ENCODE results near the gene DNAJC5.
"Not testable (repeated sequence)": the region's sequence is repeated elsewhere in the genome, so short reads cannot be mapped to it uniquely, and the experiment has no call there.

DNAJC5 gene

DNA sequence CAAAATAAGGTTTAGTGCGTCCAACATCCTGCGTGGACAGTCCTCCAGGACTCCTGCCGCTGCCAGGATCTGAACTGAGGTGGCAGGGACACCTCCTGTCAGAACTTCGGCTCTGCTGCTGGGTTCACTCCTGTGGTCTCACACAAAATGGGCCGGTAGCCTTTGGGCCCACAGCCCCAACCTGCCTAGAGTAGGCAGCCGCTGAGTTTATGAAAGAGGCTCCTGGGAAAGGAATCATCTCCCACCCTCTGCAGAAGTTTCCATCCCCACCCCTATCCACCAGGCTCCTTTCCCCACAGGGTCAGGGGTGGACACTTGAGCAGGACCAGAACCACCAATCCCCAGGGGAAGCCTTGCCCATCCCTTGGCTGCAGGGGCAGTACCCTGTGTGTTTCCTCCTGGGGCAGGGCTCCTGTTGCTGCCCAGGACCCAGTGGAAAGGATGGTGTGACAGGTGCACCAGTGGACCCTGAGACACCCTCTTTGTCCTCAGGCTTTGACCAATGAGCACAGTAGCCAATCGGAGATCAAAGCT is 35.7 kb upstream of the DNAJC5 start:
- DNase-seq = no peak
- in situ Hi-C loops (cut with HindIII; ENCODE audit: low pct_ligation_motif_present, low pct_unique_long_range_greater_than_20kb, low sequenced_read_pairs) = loop anchor here (25.0 kb wide), 1 partner anchor 272 kb away; no protein-coding TSS in a partner anchor

GRCh38 chr20:63860325-63861051 is 34.4 kb upstream of the DNAJC5 start:
- in situ Hi-C loops (cut with HindIII; ENCODE audit: low pct_ligation_motif_present, low pct_unique_long_range_greater_than_20kb, low sequenced_read_pairs) = loop anchor here (25.0 kb wide), 1 partner anchor 273 kb away; no protein-coding TSS in a partner anchor
- DNase-seq = no peak

GRCh38 chr20:63861365-63861934 is 33.5 kb upstream of the DNAJC5 start, which contains the start of gene ABHD16B:
Gene ABHD16B, plus strand, starts transcription at chr20:63861498. Its CDS starts 43 bp downstream, at chr20:63861541.
- in situ Hi-C loops (cut with HindIII; ENCODE audit: low pct_ligation_motif_present, low pct_unique_long_range_greater_than_20kb, low sequenced_read_pairs) = loop anchor here (25.0 kb wide), 1 partner anchor 274 kb away; no protein-coding TSS in a partner anchor
- DNase-seq = no peak

DNA sequence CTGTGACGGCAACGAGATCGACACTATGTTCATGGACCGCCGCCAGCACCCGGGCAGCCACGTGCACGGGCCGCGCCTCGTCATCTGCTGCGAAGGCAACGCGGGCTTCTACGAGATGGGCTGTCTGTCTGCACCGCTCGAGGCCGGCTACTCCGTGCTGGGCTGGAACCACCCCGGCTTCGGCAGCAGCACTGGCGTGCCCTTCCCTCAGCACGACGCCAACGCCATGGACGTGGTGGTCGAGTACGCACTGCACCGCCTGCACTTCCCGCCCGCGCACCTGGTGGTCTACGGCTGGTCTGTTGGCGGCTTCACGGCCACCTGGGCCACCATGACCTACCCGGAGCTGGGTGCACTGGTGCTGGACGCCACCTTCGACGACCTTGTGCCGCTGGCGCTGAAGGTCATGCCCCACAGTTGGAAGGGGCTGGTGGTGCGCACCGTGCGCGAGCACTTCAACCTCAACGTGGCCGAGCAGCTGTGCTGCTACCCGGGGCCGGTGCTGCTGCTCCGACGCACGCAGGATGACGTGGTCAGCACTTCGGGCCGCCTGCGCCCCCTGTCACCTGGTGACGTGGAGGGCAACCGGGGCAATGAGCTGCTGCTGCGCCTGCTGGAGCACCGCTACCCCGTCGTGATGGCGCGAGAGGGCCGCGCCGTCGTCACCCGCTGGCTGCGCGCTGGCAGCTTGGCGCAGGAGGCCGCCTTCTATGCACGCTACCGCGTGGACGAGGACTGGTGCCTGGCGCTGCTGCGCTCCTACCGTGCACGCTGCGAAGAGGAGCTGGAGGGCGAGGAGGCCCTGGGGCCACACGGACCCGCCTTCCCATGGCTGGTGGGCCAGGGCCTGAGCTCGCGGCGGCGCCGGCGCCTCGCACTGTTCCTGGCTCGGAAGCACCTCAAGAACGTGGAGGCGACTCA is 32.7 kb upstream of the DNAJC5 start:
- no peak for DNase-seq
- in situ Hi-C loops (cut with HindIII; ENCODE audit: low pct_ligation_motif_present, low pct_unique_long_range_greater_than_20kb, low sequenced_read_pairs) = loop anchor here (25.0 kb wide), 1 partner anchor 275 kb away; no protein-coding TSS in a partner anchor

DNA sequence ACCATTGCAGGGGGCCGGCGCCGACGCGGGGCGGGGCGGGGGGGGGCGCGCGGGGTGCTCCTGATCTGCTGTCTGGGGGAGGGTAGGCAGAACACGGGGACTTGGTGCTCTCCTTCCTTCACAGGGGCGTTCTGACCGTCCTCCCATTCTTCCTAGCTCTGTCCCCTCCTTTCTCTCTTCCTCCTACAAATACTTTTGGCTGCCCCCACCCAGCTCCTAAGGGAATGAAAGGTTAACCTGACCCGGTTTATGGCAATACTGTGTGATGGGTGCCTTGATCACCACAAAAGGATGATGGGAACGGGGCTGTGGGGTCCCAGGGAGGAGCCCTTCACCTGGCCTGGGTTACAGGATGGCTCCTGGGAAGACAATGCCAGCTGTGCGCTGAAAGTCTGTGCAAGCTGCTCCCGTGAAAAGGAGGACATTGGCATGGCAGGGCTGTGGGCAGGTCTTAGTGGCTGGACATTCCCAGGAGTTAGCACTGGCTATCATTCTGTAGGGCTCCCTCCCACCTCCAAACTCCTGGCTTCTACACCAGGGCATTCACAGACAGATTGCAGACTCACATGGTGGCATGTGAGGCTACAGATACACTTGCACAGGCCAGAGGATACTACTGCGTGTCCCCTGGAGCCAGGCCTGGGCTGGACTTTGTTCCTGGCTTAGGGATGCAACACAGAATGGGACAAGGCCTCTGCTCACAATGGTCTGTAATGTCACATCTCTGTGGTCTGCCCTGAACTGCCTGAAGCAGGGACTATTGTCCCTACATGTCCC is 31.7 kb upstream of the DNAJC5 start:
- in situ Hi-C loops (cut with HindIII; ENCODE audit: low pct_ligation_motif_present, low pct_unique_long_range_greater_than_20kb, low sequenced_read_pairs) = loop anchor here (25.0 kb wide), 1 partner anchor 276 kb away; no protein-coding TSS in a partner anchor
- no peak for DNase-seq

DNA sequence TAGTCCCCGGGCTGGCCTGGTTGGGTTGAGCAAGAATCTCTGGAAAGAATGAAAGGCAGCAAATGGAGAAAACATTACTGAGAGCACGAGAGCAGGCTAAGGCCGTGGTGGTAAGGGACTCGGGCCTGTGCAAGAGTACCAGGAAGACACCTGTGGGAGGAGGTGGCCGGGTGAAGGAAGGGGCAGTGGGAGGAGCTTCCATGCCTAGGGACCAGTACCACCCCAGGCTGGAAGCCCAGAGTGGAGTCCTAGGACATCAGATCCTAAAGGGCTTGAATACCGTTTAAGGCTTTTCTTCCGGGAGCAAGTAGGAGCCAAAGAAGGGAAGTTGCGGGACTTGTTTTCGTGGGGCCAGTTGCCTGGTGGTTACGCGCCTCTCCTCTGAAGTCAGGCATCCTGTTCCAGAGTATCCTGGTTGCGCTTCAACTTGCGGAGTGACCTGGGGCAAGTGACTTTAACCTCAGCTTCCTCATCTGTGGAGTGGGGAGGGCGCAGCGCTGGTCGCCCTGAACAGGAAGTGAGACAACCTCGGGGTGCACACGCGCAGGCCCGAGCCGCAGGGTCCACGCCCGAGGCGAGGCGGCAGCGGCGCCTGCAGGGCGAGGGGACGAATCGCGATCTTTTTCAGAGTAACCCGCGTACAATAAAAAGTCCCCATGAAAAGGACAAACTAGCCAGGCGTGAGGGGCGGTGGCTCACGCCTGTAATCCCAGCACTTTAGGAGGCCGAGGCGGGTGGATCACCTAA is 31.0 kb upstream of the DNAJC5 start:
- DNase-seq = peak; percentile 84
- in situ Hi-C loops (cut with HindIII; ENCODE audit: low pct_ligation_motif_present, low pct_unique_long_range_greater_than_20kb, low sequenced_read_pairs) = loop anchor here (25.0 kb wide), 1 partner anchor 277 kb away; no protein-coding TSS in a partner anchor

DNA sequence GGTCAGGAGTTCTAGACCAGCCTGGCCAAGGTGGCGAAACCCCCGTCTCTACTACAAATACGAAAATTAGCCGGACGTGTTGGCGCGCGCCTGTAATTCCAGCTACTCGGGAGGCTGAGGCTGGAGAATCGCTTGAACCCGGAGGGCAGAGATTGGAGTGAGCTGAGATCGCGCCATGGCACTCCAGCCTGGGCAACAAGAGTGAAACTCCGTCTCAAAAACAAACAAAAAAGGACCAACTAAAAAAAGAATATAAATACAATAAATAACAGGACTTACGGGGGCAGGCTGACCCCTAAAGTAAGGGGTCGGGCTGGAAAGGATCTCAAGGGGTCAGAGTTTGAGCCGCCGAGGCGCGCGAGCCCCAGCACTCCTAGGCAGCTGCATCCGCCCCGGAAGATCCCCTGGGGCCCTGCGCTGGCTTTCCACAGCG is 30.4 kb upstream of the DNAJC5 start:
- no peak for DNase-seq
- in situ Hi-C loops (cut with HindIII; ENCODE audit: low pct_ligation_motif_present, low pct_unique_long_range_greater_than_20kb, low sequenced_read_pairs) = loop anchor here (25.0 kb wide), 1 partner anchor 277 kb away; no protein-coding TSS in a partner anchor

DNA sequence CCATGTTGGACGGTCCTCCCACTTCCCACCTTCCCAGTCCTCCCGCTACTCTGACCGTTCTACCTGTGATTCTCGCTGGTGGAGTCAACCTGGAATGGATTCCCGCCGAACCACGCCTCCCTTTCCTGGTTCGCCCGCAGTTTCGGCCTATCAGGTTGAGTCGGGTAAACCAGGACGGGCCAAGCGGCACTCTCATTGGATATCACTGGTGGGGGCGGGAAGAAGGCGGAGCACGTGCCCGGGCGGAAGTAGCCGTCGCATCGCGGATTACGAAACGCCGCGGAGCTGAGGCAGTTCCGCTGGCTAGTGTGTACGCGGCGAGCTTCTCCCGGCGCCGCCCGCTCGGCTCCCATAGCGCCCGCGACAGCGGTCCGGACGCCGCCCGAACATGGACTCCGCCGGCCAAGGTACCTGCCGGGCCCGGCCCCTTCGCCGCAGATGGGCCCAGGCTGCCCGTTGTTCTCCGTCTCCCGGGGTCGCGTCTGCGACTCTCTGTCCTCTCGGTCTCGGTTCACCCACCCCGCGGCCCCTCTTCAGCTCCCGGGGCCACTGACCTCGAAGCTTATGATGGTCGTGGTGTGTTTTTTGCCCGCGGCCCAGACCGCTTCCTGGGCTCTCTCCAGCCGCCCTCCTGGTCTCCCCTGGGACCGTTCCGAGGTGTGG is 29.8 kb upstream of the DNAJC5 start, which contains the start of gene TPD52L2:
Gene TPD52L2, plus strand, starts transcription at position 293 of the 663 bp plus-strand sequence. Its CDS starts 96 bp downstream, at position 389.
- peak; percentile 97 for DNase-seq
- in situ Hi-C loops (cut with HindIII; ENCODE audit: low pct_ligation_motif_present, low pct_unique_long_range_greater_than_20kb, low sequenced_read_pairs) = loop anchor here (25.0 kb wide), 1 partner anchor 278 kb away; no protein-coding TSS in a partner anchor

DNA sequence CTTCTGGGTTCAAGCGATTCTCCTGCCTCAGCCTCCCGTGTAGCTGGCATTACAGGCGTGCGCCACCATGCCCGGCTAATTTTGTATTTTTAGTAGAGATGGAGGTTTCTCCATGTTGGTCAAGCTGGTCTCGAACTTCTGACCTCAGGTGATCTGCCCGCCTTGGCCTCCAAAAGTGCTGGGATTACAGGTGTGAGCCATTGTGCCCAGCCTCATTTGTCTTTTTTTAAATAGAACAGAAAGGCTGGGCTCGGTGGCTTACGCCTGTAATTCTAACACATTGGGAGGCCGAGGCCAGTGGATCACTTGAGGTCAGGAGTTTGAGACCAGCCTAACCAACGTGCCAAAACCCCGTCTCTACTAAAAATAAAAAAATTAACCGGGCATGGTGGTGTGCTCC is 27.9 kb upstream of the DNAJC5 start:
- DNase-seq = not testable (repeated sequence)
- in situ Hi-C loops (cut with HindIII; ENCODE audit: low pct_ligation_motif_present, low pct_unique_long_range_greater_than_20kb, low sequenced_read_pairs) = loop anchor here (25.0 kb wide), 1 partner anchor 280 kb away; no protein-coding TSS in a partner anchor

DNA sequence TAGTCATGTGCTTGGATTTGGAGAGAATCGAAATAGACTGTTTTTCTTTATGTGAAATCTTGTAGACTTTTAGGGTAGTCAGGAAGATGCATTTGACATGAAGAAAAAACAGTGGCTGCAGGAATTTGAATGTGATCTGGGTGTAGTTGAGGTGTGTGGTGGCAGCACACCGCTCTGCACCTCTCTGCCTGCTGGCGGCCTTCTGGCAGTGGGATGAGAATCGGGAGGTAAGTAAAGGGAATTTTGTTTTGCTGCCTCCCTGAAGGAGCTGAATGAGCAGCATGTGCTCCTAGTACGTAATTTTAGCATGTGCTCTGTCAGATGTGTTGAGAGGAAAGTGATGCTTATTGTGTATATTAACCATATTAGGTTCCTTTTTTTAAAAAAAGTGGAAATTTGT is 26.7 kb upstream of the DNAJC5 start:
- in situ Hi-C loops (cut with HindIII; ENCODE audit: low pct_ligation_motif_present, low pct_unique_long_range_greater_than_20kb, low sequenced_read_pairs) = loop anchor here (25.0 kb wide), 1 partner anchor 281 kb away; no protein-coding TSS in a partner anchor
- DNase-seq = no peak

DNA sequence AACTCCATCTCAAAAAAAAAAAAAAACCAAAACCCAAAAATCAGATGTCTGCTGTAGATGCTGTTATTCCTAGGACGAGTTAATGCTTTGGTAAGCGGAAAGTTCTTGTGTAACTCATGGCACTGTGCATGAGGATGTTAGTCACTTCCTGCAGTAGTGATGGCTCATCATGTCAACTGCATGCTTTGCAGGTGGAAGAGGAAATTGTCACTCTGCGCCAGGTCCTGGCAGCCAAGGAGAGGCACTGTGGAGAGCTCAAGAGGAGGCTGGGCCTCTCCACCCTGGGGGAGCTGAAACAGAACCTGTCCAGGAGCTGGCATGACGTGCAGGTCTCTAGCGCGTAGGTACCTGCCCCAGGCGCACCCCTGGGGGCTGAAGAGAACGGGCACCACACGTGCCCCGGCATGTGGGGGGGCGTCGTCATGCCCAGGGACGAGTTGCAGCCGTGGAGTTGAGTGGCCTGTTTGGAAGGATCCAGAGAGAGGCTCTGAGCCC is 21.4 kb upstream of the DNAJC5 start:
- DNase-seq = peak; percentile 30
- in situ Hi-C loops (cut with HindIII; ENCODE audit: low pct_ligation_motif_present, low pct_unique_long_range_greater_than_20kb, low sequenced_read_pairs) = loop anchor here (25.0 kb wide), 1 partner anchor 286 kb away; no protein-coding TSS in a partner anchor

GRCh38 chr20:63874241-63874640 is 20.7 kb upstream of the DNAJC5 start:
- in situ Hi-C loops (cut with HindIII; ENCODE audit: low pct_ligation_motif_present, low pct_unique_long_range_greater_than_20kb, low sequenced_read_pairs) = loop anchor here (25.0 kb wide), 1 partner anchor 287 kb away; no protein-coding TSS in a partner anchor
- not testable (repeated sequence) for DNase-seq

- no peak for DNase-seq
- in situ Hi-C loops (cut with HindIII; ENCODE audit: low pct_ligation_motif_present, low pct_unique_long_range_greater_than_20kb, low sequenced_read_pairs) = no loop called here
Measured at GRCh38 chr20:63876489-63877036, 18.4 kb upstream of the DNAJC5 start.

- DNase-seq = no peak
- in situ Hi-C loops (cut with HindIII; ENCODE audit: low pct_ligation_motif_present, low pct_unique_long_range_greater_than_20kb, low sequenced_read_pairs) = no loop called here
Measured at GRCh38 chr20:63877755-63878470, 17.0 kb upstream of the DNAJC5 start.
